ENCODE measurements around the gene COX8C.

The COX8C gene

DNA sequence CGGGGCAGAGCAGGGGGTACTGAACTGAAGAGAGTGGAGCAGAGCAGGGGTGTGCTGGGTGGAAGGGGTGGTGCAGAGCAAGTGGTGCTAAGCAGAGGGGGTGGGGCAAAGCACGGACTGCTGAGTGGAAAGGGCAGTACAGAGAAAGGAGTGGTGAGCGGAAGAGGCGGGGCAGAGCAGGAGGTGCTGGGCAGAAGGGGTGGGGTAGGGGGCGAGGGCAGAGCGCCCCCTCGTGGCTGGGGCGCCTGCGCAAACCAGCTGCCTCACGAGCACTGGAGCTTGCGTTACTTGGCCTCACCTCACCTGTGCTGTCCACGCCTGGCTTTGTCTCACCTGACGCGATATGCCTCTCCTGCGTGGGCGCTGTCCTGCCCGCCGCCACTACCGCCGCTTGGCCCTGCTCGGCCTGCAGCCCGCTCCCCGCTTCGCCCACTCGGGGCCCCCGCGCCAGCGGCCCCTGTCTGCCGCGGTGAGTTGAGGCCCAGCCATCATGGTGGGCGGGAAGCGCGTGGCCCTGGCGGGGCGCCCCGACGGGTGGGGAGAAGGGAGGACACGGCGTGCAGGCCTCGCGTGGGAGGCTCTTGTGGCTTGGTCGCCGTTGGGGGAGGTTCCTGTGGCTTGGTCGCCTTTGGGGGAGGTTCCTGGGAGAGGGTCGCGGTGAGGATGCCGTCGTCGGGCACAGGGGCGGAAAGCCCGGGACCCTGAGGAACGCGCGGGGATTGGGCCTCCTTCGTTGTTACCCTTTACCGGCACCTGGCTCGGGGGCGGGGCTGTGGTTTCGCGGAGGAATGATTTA, at the start of gene COX8C:
TSS of gene COX8C (plus strand) at position 257 of the 796 bp plus-strand sequence. CDS start at position 344, 87 bp downstream.
- DNase-seq, result no peak

DNA sequence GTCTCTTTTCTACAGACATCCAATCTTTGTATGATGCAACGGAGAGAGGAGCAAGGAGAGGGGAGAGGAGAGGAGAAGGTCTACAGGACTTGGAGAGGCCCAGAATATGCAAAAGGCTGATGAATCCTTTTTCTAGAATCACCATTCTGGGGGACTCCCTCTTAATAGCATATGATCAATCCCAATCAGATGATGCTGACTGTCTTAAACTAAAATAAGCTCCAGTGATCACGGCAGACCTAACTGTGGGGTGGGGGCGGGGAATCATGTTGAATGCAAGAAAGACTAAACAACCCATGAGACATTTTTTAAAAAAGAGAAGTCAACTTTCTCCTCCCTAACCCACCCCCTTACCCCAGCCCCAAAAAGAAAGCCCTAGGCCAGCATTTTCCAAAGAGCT, 47.6 kb upstream of the COX8C start:
- DNase-seq, result no peak

DNA sequence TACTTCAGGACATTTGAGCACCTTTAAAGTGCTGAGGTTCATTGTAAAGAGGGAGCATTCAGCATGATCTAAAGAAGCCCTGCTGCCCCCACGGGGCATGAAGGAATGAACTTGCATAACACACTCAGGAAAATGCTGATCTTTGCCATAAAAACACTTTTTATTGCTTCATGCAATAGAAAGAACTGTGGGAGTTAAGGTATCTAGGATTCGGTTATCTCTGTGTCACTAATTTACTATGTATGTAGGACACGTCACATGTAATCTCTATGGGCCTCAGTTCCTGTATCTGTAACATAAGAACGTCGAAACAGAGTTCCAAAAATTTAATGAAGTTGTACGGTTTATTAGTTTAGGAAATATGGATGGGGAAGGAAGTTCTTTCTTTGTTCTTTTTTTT, 47.1 kb upstream of the COX8C start:
- DNase-seq, result no peak

DNA sequence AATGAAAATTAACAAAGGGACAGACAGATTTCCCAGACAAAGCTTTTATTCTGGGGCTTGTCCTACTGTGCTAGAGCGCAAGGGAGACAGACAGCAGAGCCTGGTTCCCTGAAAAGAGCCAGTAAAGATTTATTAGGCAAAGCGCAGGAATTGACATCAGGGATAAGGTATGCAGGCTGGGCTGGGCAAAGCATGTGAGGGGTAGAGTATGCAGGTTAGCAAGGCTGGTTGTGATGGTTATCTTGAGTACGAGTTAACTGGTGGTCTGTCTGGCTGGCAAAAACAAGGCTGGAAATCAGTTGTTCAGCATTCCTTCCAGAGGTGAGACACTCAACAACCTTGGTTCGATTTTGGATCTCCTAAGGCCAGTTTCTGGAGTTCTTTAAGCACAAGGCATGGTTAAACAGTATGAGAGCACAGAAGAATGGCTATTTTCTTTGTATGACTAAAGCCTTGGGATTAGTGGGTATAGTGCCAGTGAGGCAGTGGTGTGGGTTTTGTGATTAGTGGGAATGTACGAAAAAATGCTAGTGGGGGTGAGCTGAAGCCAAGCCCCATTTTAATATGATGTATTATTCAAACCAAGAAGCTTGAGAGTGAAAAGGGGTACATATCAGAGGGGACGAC, 45.0 kb upstream of the COX8C start:
- DNase-seq, result no peak

DNA sequence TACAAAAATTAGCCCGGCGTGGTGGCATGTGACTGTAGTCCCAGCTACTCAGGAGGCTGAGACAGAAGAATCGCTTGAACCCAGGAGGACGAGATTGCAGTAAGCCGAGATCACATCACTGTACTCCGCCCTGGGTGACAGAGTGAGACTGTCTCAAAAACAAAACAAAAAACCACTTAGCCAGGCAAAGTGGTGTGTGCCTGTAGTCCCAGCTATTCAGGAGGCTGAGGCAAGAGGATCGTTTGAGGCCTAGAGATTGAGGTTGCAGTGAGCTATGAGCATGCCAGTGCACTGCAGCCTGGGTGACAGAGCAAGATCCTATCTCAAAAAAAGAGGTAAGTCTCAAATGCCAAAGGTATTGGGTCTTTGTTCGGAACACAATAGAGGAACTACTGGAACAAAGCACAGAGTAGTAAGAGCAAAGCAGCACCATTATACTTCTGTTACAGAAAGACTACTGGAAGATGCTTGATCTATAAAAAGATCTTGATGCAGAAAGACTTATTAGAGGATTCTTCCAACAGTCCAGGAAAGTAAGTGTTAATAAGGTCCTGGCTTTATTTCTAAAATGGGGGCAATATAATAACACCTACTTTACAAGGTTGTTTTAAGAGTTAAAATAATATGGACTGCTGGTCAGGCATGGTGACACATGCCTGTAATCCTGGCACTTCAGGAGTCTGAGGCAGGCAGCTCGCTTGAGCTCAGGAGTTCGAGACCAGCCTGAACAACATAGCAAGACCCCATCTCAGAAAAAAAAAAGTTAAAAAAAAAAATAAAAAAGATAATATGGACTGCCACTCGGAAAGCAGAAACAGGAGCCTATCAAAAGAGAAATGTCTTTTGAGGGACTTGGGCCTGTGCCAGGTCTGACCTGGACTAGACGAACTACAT, 44.0 kb upstream of the COX8C start:
- DNase-seq, result no peak

DNA sequence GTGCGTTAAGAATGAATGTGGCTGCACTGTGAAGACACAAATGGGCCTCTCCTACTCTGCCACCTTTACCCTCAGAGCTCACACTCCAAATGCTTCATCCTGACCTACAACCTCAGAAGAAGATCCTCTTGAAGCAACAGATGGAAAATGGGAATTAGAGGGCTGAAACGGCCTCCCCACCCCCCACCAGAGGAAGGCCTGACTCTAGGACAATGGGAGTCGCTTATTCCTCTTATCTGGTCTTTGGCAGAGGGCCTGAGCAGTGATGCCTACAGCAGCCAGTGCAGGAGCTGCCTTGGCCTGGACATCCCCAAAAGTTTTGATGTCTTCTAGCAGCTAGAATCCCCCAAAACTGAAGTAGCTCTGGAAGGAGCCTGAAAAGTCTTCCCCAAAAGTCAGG, 43.3 kb upstream of the COX8C start:
- DNase-seq, result no peak

GRCh38 chr14:93304771-93305170, 42.2 kb upstream of the COX8C start:
- DNase-seq, result no peak

DNA sequence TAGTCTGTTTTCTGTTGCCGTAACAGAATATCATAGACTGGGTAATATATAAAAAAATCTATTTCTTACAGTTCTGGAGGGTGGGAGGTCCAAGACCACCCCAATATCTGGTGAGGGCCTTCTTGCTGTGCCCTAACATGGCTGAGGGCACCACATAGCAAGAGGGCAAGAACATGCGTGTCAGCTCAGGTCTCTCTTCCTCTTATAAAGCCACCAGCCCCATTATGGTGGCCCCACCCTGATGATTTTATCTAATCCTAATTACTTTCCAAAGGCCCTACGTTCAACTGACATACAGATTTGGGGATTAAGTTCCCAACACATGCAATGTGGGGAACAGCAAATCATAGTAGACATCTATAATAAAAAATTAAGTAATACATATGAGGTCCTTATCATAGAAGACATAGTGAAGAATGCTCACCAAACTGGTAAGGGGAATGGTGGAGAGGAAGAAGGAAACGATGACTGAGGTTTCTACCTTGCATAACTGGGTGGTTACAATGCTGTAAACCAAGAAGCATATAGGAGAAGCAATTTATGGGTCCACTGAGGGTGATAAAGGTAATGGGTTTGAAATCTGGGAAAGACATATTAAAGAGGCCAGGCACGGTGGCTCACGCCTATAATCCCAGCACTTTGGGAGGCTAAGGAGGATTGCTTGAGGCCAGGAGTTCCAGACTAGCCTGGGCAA, 41.1 kb upstream of the COX8C start:
- no peak for DNase-seq

GRCh38 chr14:93306812-93307211, 40.2 kb upstream of the COX8C start:
- DNase-seq, result no peak

- DNase-seq, result no peak
Measured at GRCh38 chr14:93308686-93309345, 38.2 kb upstream of the COX8C start.

DNA sequence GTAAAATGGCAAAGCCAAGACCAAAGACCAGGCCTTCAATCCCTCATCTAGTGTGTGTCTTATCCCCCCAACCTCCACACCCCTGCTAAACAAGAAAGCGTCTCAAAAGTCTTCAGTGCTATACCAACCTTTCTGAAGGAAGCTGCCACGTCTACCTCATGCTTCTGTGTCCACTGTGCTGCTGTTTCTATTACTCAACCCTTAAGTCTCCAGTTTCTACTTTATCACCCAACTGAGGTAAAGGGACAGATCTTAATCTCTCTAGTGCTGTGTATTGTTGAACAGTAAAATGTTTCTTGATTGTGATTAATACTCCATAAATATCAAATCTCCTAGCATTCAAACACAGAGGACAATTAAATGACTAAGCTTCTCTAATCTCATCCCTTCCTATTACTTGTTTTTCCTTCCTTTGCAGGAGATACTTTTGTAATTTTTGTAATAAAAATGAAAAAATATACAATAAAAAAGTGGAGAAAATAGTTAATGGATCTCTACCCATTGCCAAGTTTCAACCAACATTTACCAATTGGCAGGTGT, 37.5 kb upstream of the COX8C start:
- DNase-seq, result no peak

- DNase-seq, result no peak
Measured at GRCh38 chr14:93311082-93311481, 35.9 kb upstream of the COX8C start.

- no peak for DNase-seq
Measured at GRCh38 chr14:93315575-93315974, 31.4 kb upstream of the COX8C start.

GRCh38 chr14:93316716-93317115, 30.3 kb upstream of the COX8C start:
- no peak for DNase-seq

- no peak for DNase-seq
Measured at GRCh38 chr14:93317210-93317874, 29.6 kb upstream of the COX8C start.

GRCh38 chr14:93317875-93318807, 28.8 kb upstream of the COX8C start:
- no peak for DNase-seq

GRCh38 chr14:93318927-93319326, 28.1 kb upstream of the COX8C start:
- no peak for DNase-seq

DNA sequence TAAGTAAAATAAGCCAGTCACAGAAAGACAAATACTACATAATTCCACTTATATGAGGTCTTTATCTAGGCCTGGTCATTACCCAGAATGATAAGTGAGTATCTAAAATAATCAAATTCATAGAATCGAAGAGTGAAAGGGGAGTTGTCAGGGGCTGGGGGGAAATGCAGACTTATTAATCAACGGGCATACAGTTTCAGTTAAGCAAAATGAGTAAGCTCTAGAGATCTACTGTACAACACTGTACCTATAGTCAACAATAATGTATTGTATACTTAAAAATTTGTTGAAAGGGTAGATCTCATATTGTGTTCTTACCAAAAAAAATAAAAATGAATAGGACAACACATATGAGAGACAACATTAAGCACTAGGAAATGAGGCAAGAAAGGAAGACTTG, 27.5 kb upstream of the COX8C start:
- DNase-seq, result no peak

DNA sequence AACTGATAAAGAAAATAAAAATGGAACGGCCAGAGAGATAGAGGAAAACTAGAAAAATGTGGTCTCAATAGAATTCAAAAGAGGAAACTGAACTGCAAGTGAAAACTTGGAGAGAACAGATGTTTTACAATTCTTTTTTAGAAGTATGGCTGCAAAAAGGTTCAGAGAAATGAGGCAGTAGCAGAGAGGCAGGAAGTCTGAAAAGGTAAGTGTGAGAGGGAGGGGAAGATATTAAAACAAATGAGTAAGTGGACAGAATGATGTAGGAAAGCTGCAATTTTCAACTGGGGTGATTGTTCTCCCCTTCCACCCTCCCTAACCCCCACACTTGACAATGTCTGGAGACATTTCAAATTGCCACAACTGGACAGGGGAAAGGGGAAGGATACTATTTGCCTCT, 27.0 kb upstream of the COX8C start:
- DNase-seq, result no peak

- DNase-seq, result no peak
Measured at GRCh38 chr14:93320489-93320888, 26.5 kb upstream of the COX8C start.

Measured in activated CD4-positive, alpha-beta T cell treated with anti-CD3 and anti-CD28 coated beads, Interleukin-2, amount 50 U/mL, for 4 hours (primary cell).